ENCODE results near the gene B4GALNT4. TPM values are rescaled to one million over a fixed set of nuclear protein-coding genes. Genes with fewer than 3 reads are reported as not detected.
A peak's percentile ranks its signal among the peaks of the same experiment; 100 is the strongest.

B4GALNT4 gene
- total RNA-seq, 1 experiment from 2014 or later = 20.0 TPM

GRCh38 chr11:416051-416756 is 46.9 kb downstream of the B4GALNT4 start:
- Mint-ChIP-seq H3K27me3 (ENCODE audit: insufficient read depth, unreplicated experiment) (no peaks in the 10 kb centered on the region), H3K9me3 (ENCODE audit: unreplicated experiment) (no peaks in the 10 kb centered on the region), H3K36me3 (ENCODE audit: insufficient read depth, unreplicated experiment) (peaks cover 8% of the 10 kb centered on the region), H3K4me1 (ENCODE audit: insufficient read depth, unreplicated experiment) (peaks cover 5% of the 10 kb centered on the region), H3K4me3 (ENCODE audit: unreplicated experiment) (peak overlapping the region; percentile 8), H3K27ac (ENCODE audit: low read depth, unreplicated experiment) (no peak overlapping the region)
- no peak for DNase-seq (ENCODE audit: unreplicated experiment)
- BruUV-seq (replicated peaks) = no TSS peak
- intact Hi-C loops (cut with micrococcal nuclease) = no loop called here
- no peak for TF ChIP-seq CTCF (IDR thresholded peaks at IDR 0.05; ENCODE audit: unreplicated experiment)
- CTCF ChIA-PET = interaction anchor here (1.4 kb wide), 1 partner anchor 8 kb away, joined by 3 read pairs; no protein-coding TSS in a partner anchor
- POLR2A ChIA-PET = interaction anchor here (0.5 to 1.6 kb wide), 9 partner anchors 9 to 431 kb away, joined by 3 to 12 read pairs (median 5); partner anchors contain the start of genes ANO9, PKP3, PSMD13 and PTDSS2

- CTCF ChIA-PET = interaction anchor here (1.4 kb wide), 1 partner anchor 9 kb away, joined by 3 read pairs; no protein-coding TSS in a partner anchor
- intact Hi-C loops (cut with micrococcal nuclease) = no loop called here
- peak; percentile 39 for DNase-seq (ENCODE audit: unreplicated experiment)
- POLR2A ChIA-PET = interaction anchor here (0.5 to 1.6 kb wide), 10 partner anchors 8 to 430 kb away, joined by 3 to 12 read pairs (median 4); partner anchors contain the start of genes ANO9, PKP3, PSMD13 and PTDSS2
- Mint-ChIP-seq H3K36me3 (ENCODE audit: insufficient read depth, unreplicated experiment) (peaks cover 8% of the 10 kb centered on the region), H3K27me3 (ENCODE audit: insufficient read depth, unreplicated experiment) (no peaks in the 10 kb centered on the region), H3K4me3 (ENCODE audit: unreplicated experiment) (peak overlapping the region; percentile 62), H3K9me3 (ENCODE audit: unreplicated experiment) (no peaks in the 10 kb centered on the region), H3K27ac (ENCODE audit: low read depth, unreplicated experiment) (peak overlapping the region; percentile 67), H3K4me1 (ENCODE audit: insufficient read depth, unreplicated experiment) (peaks cover 5% of the 10 kb centered on the region)
- TF ChIP-seq CTCF (IDR thresholded peaks at IDR 0.05; ENCODE audit: unreplicated experiment) = no peak
- no TSS peak for BruUV-seq (replicated peaks)
These were observed 47.7 kb downstream of the B4GALNT4 start for GRCh38 chr11:416757-417621.

- Mint-ChIP-seq H3K27me3 (ENCODE audit: insufficient read depth, unreplicated experiment) (no peaks in the 10 kb centered on the region), H3K4me3 (ENCODE audit: unreplicated experiment) (peak overlapping the region; percentile 62), H3K9me3 (ENCODE audit: unreplicated experiment) (no peaks in the 10 kb centered on the region), H3K4me1 (ENCODE audit: insufficient read depth, unreplicated experiment) (peaks cover 5% of the 10 kb centered on the region), H3K27ac (ENCODE audit: low read depth, unreplicated experiment) (peak overlapping the region; percentile 67), H3K36me3 (ENCODE audit: insufficient read depth, unreplicated experiment) (peaks cover 8% of the 10 kb centered on the region)
- ChIA-PET CTCF (interaction anchor here (0.6 to 0.9 kb wide), 2 partner anchors 23 to 103 kb away, joined by 3 read pairs; no protein-coding TSS in a partner anchor), POLR2A (interaction anchor here (1.1 to 1.6 kb wide), 5 partner anchors 9 to 181 kb away, joined by 3 to 12 read pairs (median 4); partner anchors contain the start of genes ANO9, PKP3 and PSMD13)
- TF ChIP-seq CTCF (IDR thresholded peaks at IDR 0.05; ENCODE audit: unreplicated experiment) = no peak
- DNase-seq (ENCODE audit: unreplicated experiment) = no peak
- BruUV-seq (replicated peaks) = no TSS peak
- intact Hi-C loops (cut with micrococcal nuclease) = no loop called here
These were observed 48.5 kb downstream of the B4GALNT4 start for GRCh38 chr11:417652-418342.
